MV-4-11 (cell line): Measurements from ENCODE around the gene TRANK1.
"Not testable (repeated sequence)": the region's sequence is repeated elsewhere in the genome, so short reads cannot be mapped to it uniquely, and the experiment has no call there.

Experiments used
- DNase-seq: peaks from one replicate; lab custom pipeline; 2025; lab: John Stamatoyannopoulos, UW

Gene TRANK1

GRCh38 chr3:36944641-36945270 is at the start of gene TRANK1:
TRANK1 (minus strand) TSS chr3:36945054; CDS start chr3:36944809, 245 bp downstream.
- no peak for DNase-seq

GRCh38 chr3:36993326-36994283 is 48.8 kb upstream of the TRANK1 start, which contains the start of gene MLH1:
MLH1 (plus strand) TSS chr3:36993518; CDS start chr3:36993548, 30 bp downstream.
- no peak for DNase-seq

- DNase-seq, result no peak
These were observed 48.0 kb upstream of the TRANK1 start, which contains the start of gene EPM2AIP1 for GRCh38 chr3:36992806-36993325. EPM2AIP1 (minus strand) TSS chr3:36993131; CDS start chr3:36993077, 54 bp downstream.

GRCh38 chr3:36991923-36992805 is 47.3 kb upstream of the TRANK1 start:
- DNase-seq, result no peak

- DNase-seq, result no peak
These were observed 46.3 kb upstream of the TRANK1 start for GRCh38 chr3:36991147-36991546.

GRCh38 chr3:36989568-36989967 is 44.7 kb upstream of the TRANK1 start:
- DNase-seq, result no peak

- DNase-seq, result no peak
These were observed 44.2 kb upstream of the TRANK1 start for GRCh38 chr3:36989005-36989404.

- DNase-seq, result no peak
These were observed 43.5 kb upstream of the TRANK1 start for GRCh38 chr3:36988356-36988755.

- no peak for DNase-seq
These were observed 36.2 kb upstream of the TRANK1 start for GRCh38 chr3:36981006-36981405.

- DNase-seq, result no peak
These were observed 28.3 kb upstream of the TRANK1 start for GRCh38 chr3:36973139-36973538.

- no peak for DNase-seq
These were observed 27.3 kb upstream of the TRANK1 start for GRCh38 chr3:36972163-36972562.

GRCh38 chr3:36969540-36970432 is 24.9 kb upstream of the TRANK1 start:
- peak; percentile 92 for DNase-seq

- no peak for DNase-seq
These were observed 24.2 kb upstream of the TRANK1 start for GRCh38 chr3:36969085-36969484.

GRCh38 chr3:36965440-36965839 is 20.6 kb upstream of the TRANK1 start:
- DNase-seq, result no peak

- DNase-seq, result no peak
These were observed 20.0 kb upstream of the TRANK1 start for GRCh38 chr3:36964817-36965216.

GRCh38 chr3:36964331-36964730 is 19.5 kb upstream of the TRANK1 start:
- no peak for DNase-seq

GRCh38 chr3:36963008-36963407 is 18.2 kb upstream of the TRANK1 start:
- not testable (repeated sequence) for DNase-seq

GRCh38 chr3:36960502-36960901 is 15.6 kb upstream of the TRANK1 start:
- no peak for DNase-seq

- no peak for DNase-seq
These were observed 15.0 kb upstream of the TRANK1 start for GRCh38 chr3:36959821-36960220.

- no peak for DNase-seq
These were observed 13.2 kb upstream of the TRANK1 start for GRCh38 chr3:36957862-36958686.
